NCI-H2171 (cell line): Measurements from ENCODE around the gene PIK3R3.

Experiments used
- DNase-seq: peaks from one replicate; lab custom pipeline; 2025; lab: John Stamatoyannopoulos, UW

PIK3R3 gene

GRCh38 chr1:46026531-46026930, 105.9 kb downstream of the PIK3R3 start:
- DNase-seq = no peak

DNA sequence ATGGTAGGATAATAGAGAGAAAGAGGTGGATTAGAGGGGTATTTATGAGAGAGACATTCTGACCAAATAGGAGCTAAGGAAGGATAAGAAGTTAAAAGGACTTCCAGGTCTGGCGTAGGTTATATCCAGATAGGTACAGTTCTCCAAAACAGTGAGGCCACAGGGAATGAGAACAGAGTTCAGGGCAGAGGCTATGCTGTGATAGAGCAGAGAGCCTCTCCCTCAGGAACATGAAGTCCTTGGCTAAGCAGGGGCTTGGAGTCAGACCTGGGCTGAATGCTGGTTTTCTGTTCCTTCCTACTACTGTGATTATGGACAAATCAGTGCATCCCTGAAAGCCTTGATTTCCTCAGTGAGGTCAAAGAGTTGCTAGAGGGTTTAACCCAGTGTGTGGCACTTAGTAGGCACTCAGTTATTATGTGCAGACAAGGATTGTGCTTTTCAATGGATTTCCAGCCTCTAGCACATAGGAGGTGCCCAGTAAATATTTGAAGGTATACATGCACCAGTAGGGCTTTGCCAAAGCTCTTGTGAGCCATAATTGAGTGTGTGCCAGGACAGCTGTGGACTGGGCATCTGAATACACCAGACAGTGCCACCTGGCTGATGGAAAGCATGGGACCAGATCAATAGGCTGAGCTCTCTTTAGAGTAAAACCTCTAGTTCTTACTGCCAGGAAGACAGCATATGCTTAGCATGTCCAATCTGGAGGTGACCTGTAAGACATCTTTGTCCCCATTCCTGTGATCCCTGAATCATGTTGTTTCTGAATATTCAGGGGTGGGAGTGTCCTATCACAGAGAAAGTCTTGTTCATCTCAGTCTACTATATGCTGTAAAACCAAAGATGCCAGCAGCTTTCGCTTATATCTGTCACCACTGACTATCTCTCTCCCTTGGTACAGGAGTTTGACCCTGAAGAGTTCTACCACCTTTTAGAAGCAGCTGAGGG, 111.1 kb downstream of the PIK3R3 start:
- DNase-seq = no peak

GRCh38 chr1:46020010-46020409, 112.4 kb downstream of the PIK3R3 start:
- DNase-seq = no peak

GRCh38 chr1:46019348-46019747, 113.1 kb downstream of the PIK3R3 start:
- no peak for DNase-seq

GRCh38 chr1:46017876-46018503, 114.4 kb downstream of the PIK3R3 start:
- no peak for DNase-seq

DNA sequence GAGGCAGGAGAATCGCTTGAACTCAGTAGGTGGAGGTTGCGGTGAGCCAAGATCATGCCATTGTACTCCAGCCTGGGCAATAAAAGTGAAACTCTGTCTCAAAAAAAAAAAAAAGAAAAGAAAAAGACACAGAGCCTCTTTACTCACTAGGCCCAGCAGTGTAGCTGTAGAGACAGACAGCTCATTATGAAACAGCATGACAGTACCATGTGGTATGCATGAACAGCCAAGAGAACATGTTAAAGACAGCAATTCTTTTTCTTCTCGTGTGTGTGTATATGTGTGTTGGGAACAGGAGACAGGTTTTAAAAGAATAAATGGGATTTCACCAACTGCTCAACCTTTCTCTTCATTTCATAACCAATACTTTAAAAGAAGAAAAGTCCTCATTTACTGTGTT, 118.8 kb downstream of the PIK3R3 start:
- no peak for DNase-seq

- no peak for DNase-seq
These were observed 120.2 kb downstream of the PIK3R3 start for GRCh38 chr1:46012236-46012635.

DNA sequence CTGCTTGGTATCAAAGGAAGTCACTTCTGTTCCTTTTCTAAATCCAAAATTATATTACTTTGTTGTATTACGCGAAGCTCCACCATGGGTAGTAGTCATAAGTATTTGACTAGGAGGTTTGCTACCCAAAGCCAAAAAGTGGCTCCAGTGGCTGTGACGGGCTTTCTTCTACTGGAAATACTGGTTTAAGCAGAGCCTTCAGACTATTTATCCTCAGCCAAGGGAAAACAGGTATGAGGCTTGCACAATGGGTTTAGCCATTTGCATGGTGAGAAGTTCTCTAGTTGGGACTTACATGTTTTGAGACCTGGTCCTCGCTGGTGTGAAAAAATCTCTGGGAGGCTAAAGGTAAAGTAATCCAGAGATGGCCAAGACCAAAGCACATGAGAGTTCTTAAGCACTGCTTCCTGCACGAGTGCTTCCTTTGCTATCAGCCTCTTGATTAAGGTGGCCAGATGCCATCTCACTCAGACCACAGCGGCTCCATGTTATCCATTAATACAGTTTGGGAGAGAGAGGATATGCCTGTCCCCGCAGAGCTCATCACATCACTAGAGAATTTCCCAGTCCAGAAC, 121.2 kb downstream of the PIK3R3 start:
- DNase-seq = no peak

DNA sequence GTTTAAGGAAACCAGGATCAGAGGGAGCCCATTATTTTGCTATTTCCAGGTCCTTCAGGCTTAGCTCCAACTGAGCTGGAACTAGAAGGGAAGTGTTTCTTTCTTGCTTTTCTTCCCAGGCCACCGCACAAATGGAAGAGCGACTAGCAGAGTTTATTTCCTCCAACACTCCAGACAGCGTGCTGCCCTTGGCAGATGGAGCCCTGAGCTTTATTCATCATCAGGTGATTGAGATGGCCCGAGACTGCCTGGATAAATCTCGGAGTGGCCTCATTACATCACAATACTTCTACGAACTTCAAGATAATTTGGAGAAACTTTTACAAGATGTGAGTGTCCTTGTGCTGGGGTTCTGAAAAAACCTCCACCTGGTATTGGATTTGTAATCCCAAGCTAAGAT, 121.8 kb downstream of the PIK3R3 start:
- no peak for DNase-seq

GRCh38 chr1:46008585-46008984, 123.8 kb downstream of the PIK3R3 start:
- no peak for DNase-seq

GRCh38 chr1:46005594-46005993, 126.8 kb downstream of the PIK3R3 start:
- DNase-seq = no peak

DNA sequence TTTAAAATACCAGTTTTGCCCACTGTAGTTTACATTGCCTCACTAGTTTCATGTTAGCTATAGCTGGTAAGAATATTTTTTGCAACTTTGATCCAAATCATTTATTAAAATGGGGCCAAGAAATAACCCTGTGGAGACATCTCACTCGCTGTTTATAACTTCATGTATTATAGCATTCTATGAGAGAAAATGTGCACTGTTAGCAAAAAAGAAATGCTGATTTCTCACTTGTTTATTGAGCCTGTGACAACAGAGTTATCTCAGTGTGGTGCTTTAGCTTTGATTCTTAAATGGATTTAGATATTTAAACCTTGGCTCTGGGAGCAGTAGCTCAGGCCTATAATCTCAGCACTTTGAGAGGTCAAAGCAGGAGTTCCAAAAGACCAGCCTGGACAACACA, 127.9 kb downstream of the PIK3R3 start:
- DNase-seq = no peak

DNA sequence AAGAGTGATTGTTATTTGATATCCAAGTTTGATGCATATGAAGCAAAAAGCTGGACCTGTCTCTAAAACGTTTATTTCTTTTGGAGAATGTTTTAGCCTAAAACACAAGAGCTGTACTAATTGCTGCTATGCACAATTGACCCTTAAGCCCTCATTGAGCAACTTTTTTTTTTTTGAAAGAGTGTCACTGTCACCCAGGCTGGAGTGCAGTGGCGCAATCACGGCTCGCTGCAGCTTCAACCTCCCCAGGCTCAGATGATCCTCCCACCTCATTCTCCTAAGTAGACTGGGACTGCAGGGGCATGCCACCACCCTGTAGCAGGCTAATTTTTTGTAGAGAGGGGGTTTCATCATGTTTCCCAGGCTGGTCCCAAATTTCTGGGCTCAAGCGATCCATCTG, 129.1 kb downstream of the PIK3R3 start:
- DNase-seq = no peak

DNA sequence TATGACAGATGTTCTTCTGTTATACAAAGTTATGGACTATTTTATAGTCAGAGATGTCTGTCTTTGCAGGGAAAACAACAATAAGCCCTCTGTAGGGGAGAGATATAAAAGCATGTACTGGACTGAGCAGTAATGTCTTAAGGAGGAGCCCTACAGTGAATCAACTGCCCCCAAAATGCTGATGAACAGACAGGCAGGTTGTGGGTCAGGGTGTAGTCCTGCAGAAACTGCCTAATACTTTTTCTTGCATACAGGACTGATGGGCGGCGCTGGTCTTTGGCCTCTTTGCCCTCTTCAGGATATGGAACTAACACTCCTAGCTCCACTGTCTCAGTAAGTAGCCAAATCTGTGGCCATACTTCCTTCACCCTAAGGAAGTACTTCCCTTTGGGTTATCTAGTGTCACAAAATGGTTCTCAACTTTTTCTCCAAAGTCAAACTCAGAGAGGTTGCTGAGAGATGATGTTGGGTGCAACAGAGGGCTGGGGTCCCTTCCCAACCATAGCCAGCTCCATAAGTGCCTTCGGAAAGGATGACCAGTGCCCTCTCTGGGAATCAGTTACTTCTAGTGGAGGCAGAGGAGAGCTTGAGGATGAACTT, 129.8 kb downstream of the PIK3R3 start:
- no peak for DNase-seq

GRCh38 chr1:46001081-46001785, 131.2 kb downstream of the PIK3R3 start:
- no peak for DNase-seq

DNA sequence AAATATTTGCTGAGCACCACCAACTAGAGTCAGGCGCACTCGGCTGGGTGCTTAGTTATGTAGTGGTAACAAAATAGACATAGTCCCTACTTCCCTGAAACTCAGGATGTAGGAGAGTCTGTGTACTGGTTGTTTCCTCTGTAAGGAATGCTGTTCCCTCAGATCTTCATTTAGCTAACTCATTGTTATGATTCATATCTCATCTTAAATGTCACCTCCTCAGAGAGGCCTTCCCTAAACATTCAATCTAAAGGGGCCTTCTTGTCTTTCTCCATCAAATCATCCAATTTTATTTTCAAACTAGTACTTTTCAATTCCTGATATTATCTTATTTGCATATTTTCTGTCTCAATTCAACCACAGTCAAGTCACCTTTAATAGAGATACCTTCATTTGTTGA, 132.9 kb downstream of the PIK3R3 start:
- DNase-seq = no peak

GRCh38 chr1:45998020-45998617, 134.3 kb downstream of the PIK3R3 start:
- DNase-seq = no peak

DNA sequence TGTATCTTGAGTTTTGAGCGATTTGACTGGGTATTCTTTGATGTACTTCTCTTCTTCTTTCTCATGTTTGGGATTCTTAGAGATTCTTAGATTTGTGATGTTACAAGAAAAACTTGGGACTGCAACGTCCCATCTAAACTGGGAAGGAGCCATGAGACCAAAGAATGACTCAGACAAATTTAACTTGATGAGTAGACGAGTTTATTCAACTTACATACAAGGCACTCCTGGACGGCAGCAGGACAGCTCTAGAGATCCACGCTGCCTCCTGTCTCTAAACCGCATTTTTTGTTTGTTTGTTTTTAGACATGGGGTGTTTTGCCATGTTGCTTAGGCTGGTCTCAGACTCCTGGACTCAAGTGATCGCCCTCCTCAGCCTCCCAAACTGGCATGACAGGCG, 137.1 kb downstream of the PIK3R3 start:
- DNase-seq = no peak

DNA sequence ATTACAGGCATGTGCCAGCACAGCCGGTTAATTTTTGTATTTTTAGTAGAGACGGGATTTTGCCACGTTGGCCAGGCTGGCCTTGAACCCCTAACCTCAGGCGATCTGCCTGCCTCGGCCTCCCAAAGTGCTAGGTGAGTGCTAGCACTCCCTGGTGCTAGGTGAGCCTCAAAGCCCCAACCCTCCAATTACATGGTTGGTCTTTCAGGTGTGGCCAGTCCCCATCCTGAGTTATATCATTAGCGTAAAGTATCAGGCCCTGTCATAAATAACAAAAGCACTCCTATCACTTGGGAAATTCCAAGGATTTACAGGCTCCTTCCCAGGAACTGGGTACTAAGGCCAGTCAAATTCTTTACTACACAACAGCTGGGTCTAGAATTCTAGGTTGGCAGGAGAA, 138.0 kb downstream of the PIK3R3 start:
- DNase-seq = no peak
